ENCODE data around the gene SLC25A40.

The SLC25A40 gene

GRCh38 chr7:87899255-87899654, 23.1 kb upstream of the SLC25A40 start:
- DNase-seq (ENCODE audit: low spot score) = no peak
- TF ChIP-seq CTCF (conservative IDR thresholded peaks at IDR 0.05; ENCODE audit: low read depth) = no peak
- CTCF ChIA-PET = no interaction called here

DNA sequence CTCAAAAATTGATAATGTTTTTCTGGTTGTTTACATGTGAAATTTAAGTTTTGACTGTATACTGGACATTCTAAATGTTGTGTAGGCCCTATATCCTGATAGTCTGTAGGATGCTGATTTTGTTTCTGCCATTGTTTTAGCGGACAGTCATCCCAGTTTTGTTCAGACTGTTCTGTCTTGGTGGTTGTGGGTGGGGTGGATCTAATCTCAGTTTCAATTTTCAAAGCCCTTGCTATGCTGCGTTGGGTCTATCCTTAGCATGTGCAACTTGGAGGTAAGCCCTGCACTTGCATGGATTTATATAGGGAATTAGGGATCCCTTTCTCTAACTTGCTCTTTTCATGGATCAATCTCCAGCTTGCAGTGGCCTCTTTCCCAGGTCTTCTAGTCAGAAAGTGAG, 19.2 kb upstream of the SLC25A40 start:
- POLR2A ChIA-PET (ENCODE audit: low non-redundant PET) = no interaction called here
- no peak overlapping the region for H3K27ac ChIP-seq
- no peak for TF ChIP-seq CTCF (conservative IDR thresholded peaks at IDR 0.05; ENCODE audit: low read depth)
- no peak for DNase-seq (ENCODE audit: low spot score)
- CTCF ChIA-PET = no interaction called here

More at GRCh38 chr7:87899255-87899654, 23.1 kb upstream of the SLC25A40 start:
- no peak overlapping the region for H3K27ac ChIP-seq
- POLR2A ChIA-PET (ENCODE audit: low non-redundant PET) = no interaction called here

- DNase-seq (ENCODE audit: low spot score) = no peak
- H3K27ac ChIP-seq = no peak overlapping the region
- ChIA-PET CTCF (interaction anchor here (0.7 to 1.1 kb wide), 4 partner anchors 88 to 202 kb away, joined by 3 to 7 read pairs (median 3); no protein-coding TSS in a partner anchor), POLR2A (ENCODE audit: low non-redundant PET) (no interaction called here)
- TF ChIP-seq CTCF (conservative IDR thresholded peaks at IDR 0.05; ENCODE audit: low read depth) = peak; percentile 65
Observed at GRCh38 chr7:87886875-87887274, 10.7 kb upstream of the SLC25A40 start.

GRCh38 chr7:87885018-87885417, 8.9 kb upstream of the SLC25A40 start:
- POLR2A ChIA-PET (ENCODE audit: low non-redundant PET) = no interaction called here
- TF ChIP-seq CTCF (conservative IDR thresholded peaks at IDR 0.05; ENCODE audit: low read depth) = no peak
- no peak for DNase-seq (ENCODE audit: low spot score)
- H3K27ac ChIP-seq = no peak overlapping the region
- CTCF ChIA-PET = interaction anchor here (0.6 kb wide), 1 partner anchor 80 kb away, joined by 3 read pairs; no protein-coding TSS in a partner anchor

GRCh38 chr7:87882151-87882937, 6.2 kb upstream of the SLC25A40 start:
- POLR2A ChIA-PET (ENCODE audit: low non-redundant PET) = no interaction called here
- CTCF ChIA-PET = interaction anchor here (0.5 kb wide), 1 partner anchor 523 kb away, joined by 3 read pairs; no protein-coding TSS in a partner anchor
- DNase-seq (ENCODE audit: low spot score) = no peak
- no peak overlapping the region for H3K27ac ChIP-seq
- TF ChIP-seq CTCF (conservative IDR thresholded peaks at IDR 0.05; ENCODE audit: low read depth) = no peak

- POLR2A ChIA-PET (ENCODE audit: low non-redundant PET) = no interaction called here
- no peak for TF ChIP-seq CTCF (conservative IDR thresholded peaks at IDR 0.05; ENCODE audit: low read depth)
- no peak overlapping the region for H3K27ac ChIP-seq
- CTCF ChIA-PET = interaction anchor here (0.6 kb wide), 1 partner anchor 330 kb away, joined by 3 read pairs; no protein-coding TSS in a partner anchor
- no peak for DNase-seq (ENCODE audit: low spot score)
Observed at GRCh38 chr7:87878208-87878735, 2.1 kb upstream of the SLC25A40 start.

All from RWPE1 (cell line).